IMR-90 (cell line): ENCODE measurements around the gene KAT2B. TPM values are rescaled to one million over a fixed set of nuclear protein-coding genes. Genes with fewer than 3 reads are reported as not detected.

Source experiments
- ATAC-seq: fragments of 200-7000 bp; cut with Tn5 transposase; 2 replicates; pipeline ENCODE4 v1.9.1; 2020; ENCODE audit warnings: low read depth, mild to moderate bottlenecking, moderate library complexity
- BruUV-seq: library from RNA; stranded (reverse); fragments of 400-500 nt; replicated peaks from 2 replicates; lab custom pipeline; 2021; lab: Mats Ljungman, UMichigan
- CTCF ChIA-PET: fragments of 300-600 bp; formaldehyde crosslinking; extraction: SDS; loops from one replicate; lab custom pipeline; 2021; ENCODE audit warnings: antibody characterized with exemption; lab: Yijun Ruan, JAX
- POLR2A ChIA-PET: fragments of 300-600 bp; sonication (Branson Sonifier 250); formaldehyde crosslinking; loops from one replicate; lab custom pipeline; 2022; ENCODE audit warnings: antibody characterized with exemption; ENCODE audit not compliant: unreplicated experiment; lab: Charles Lee
- DNase-seq: peaks from one replicate; pipeline ENCODE4 v3.0.0; 2013
- H2AFZ ChIP-seq: replicated peaks from 2 replicates; pipeline ENCODE3; 2013; ENCODE audit warnings: low read length, mild to moderate bottlenecking; ENCODE audit not compliant: poor library complexity
- H2AK5ac ChIP-seq: 2 replicates; pipeline ENCODE4 v1.6.1; 2013; ENCODE audit warnings: low read depth, low read length, inconsistent platforms
- H2AK9ac ChIP-seq: replicated peaks from 2 replicates; pipeline ENCODE3; 2013; ENCODE audit warnings: mild to moderate bottlenecking, low read depth, low read length, moderate library complexity; ENCODE audit not compliant: poor library complexity
- H2BK120ac ChIP-seq: 2 replicates; pipeline ENCODE4 v1.6.1; 2013; ENCODE audit warnings: low read depth, low read length, inconsistent platforms
- H2BK15ac ChIP-seq: 3 replicates; pipeline ENCODE4 v1.6.1; 2013; ENCODE audit warnings: low read depth, low read length, inconsistent platforms
- H2BK20ac ChIP-seq: 2 replicates; pipeline ENCODE4 v1.6.1; 2013; ENCODE audit warnings: low read depth, mild to moderate bottlenecking, inconsistent platforms, low read length, moderate library complexity
- H2BK5ac ChIP-seq: 2 replicates; pipeline ENCODE4 v1.6.1; 2013; ENCODE audit warnings: mild to moderate bottlenecking, low read depth, low read length, inconsistent platforms; ENCODE audit not compliant: poor library complexity, severe bottlenecking
- H3K14ac ChIP-seq: replicated peaks from 2 replicates; pipeline ENCODE4 v1.6.1; 2013; ENCODE audit warnings: low read depth, low read length, inconsistent platforms
- H3K18ac ChIP-seq: 2 replicates; pipeline ENCODE4 v1.6.1; 2013; ENCODE audit warnings: low read depth, low read length, control low read depth
- H3K23ac ChIP-seq: 2 replicates; pipeline ENCODE4 v1.6.1; 2013; ENCODE audit warnings: low read depth, low read length, inconsistent platforms
- H3K27ac ChIP-seq: 2 replicates; pipeline ENCODE4 v1.5.1; 2013; ENCODE audit warnings: mild to moderate bottlenecking, control low read depth, low read length; ENCODE audit not compliant: insufficient read depth
- H3K27me3 ChIP-seq: 2 replicates; pipeline ENCODE4 v1.6.1; 2013; ENCODE audit warnings: low read length; ENCODE audit not compliant: control insufficient read depth, insufficient read depth
- H3K36me3 ChIP-seq: 2 replicates; pipeline ENCODE4 v1.6.1; 2013; ENCODE audit warnings: low read length, mixed read lengths; ENCODE audit not compliant: control insufficient read depth, insufficient read depth
- H3K4ac ChIP-seq: 2 replicates; pipeline ENCODE4 v1.6.1; 2013; ENCODE audit warnings: low read depth, low read length, inconsistent platforms
- H3K4me1 ChIP-seq: 2 replicates; pipeline ENCODE4 v1.6.1; 2013; ENCODE audit warnings: low read length, mixed read lengths; ENCODE audit not compliant: control insufficient read depth, insufficient read depth
- H3K4me2 ChIP-seq: 2 replicates; pipeline ENCODE4 v1.6.1; 2013; ENCODE audit warnings: low read depth, mild to moderate bottlenecking, control low read depth, low read length, moderate library complexity
- H3K4me3 ChIP-seq: 2 replicates; pipeline ENCODE4 v1.5.1; 2013; ENCODE audit warnings: low read depth, mild to moderate bottlenecking, control low read depth, low read length, moderate library complexity; ENCODE audit not compliant: insufficient read depth
- H3K56ac ChIP-seq: 2 replicates; pipeline ENCODE4 v1.6.1; 2013; ENCODE audit warnings: low read length, inconsistent platforms; ENCODE audit not compliant: insufficient read depth; ENCODE audit errors: extremely low read depth
- H3K79me1 ChIP-seq, 2 experiments: 2 replicates each; pipeline ENCODE4 v1.6.1; 2013; ENCODE audit warnings: low read length in 2 of 2, inconsistent platforms in 1 of 2, low read depth in 1 of 2
- H3K9ac ChIP-seq: 2 replicates; pipeline ENCODE4 v1.6.1; 2013; ENCODE audit warnings: low read depth, low read length, control low read depth
- H3K9me1 ChIP-seq: 2 replicates; pipeline ENCODE4 v1.6.1; 2013; ENCODE audit warnings: low read length, inconsistent platforms; ENCODE audit not compliant: insufficient read depth
- H3K9me3 ChIP-seq: 2 replicates; pipeline ENCODE4 v1.6.1; 2013; ENCODE audit warnings: low read length; ENCODE audit not compliant: control insufficient read depth, insufficient read depth
- H4K20me1 ChIP-seq: 2 replicates; pipeline ENCODE4 v1.6.1; 2013; ENCODE audit warnings: low read length, inconsistent platforms; ENCODE audit not compliant: insufficient read depth
- H4K5ac ChIP-seq: 2 replicates; pipeline ENCODE4 v1.6.1; 2013; ENCODE audit warnings: mild to moderate bottlenecking, low read depth, low read length, control low read depth
- H4K8ac ChIP-seq, 2 experiments: 2 replicates each; pipeline ENCODE4 v1.6.1; 2013; ENCODE audit warnings: low read depth in 2 of 2, low read length in 2 of 2, control low read depth in 1 of 2, inconsistent platforms in 1 of 2
- H4K91ac ChIP-seq: 2 replicates; pipeline ENCODE4 v1.6.1; 2013; ENCODE audit warnings: low read depth, low read length, inconsistent platforms; ENCODE audit not compliant: insufficient read depth
- BHLHE40 ChIP-seq: fragments of 150-350 bp; IDR thresholded peaks from 2 replicates; pipeline ENCODE4 v1.6.1; 2016; ENCODE audit warnings: mild to moderate bottlenecking, low read depth, low read length
- RFX5 ChIP-seq: IDR thresholded peaks from 2 replicates; pipeline ENCODE4 v1.8.0; 2012; ENCODE audit warnings: low read depth, mild to moderate bottlenecking, low read length, moderate library complexity
- USF2 ChIP-seq: fragments of 150-350 bp; IDR thresholded peaks from 2 replicates; pipeline ENCODE4 v1.6.1; 2017; ENCODE audit warnings: mild to moderate bottlenecking, antibody characterized with exemption, low read length, low read depth
- WGBS, 2 experiments: methylation state at CpG; one replicate each; pipeline versions ENCODE4 v1.1.5 to v1.1.7; 2013; ENCODE audit warnings: missing lambda C conversion rate in 2 of 2; ENCODE audit not compliant: insufficient read length in 1 of 2; ENCODE audit errors: extremely low coverage in 2 of 2; 5-methylcytosine and 5-hydroxymethylcytosine counted together
- dilution Hi-C: fragments of 300-500 bp; cut with HindIII; formaldehyde crosslinking; loops from one replicate; pipeline ENCODE4 v1.14.3; 2018; ENCODE audit warnings: low sequenced_read_pairs; ENCODE audit not compliant: unreplicated experiment
- in situ Hi-C: fragments of 300-500 bp; cut with MboI; formaldehyde crosslinking; loops from 3 replicates; pipeline ENCODE4 v1.14.3; 2019; ENCODE audit warnings: low sequenced_read_pairs, inconsistent platforms, mixed read lengths
- intact Hi-C: fragments of 100-400 bp; cut with micrococcal nuclease; formaldehyde crosslinking; loops from 2 replicates; pipeline ENCODE4 v1.10.0; 2022
- polyA plus RNA-seq, 3 experiments: library from polyadenylated mRNA; depleted of rRNA; stranded (reverse); fragments of >200 nt; gene quantifications; 2 replicates each; pipeline ENCODE4 v1.2.3, GENCODE V29; 2012; ENCODE audit warnings: low replicate concordance in 1 of 3
- total RNA-seq: library from RNA; depleted of rRNA; stranded (reverse); fragments of >200 nt; gene quantifications from 2 replicates; pipeline ENCODE4 v1.2.3, GENCODE V29; 2012
- TF ChIP-seq, protein P1 (sequence below): fragments of 150-350 bp; IDR thresholded peaks from 2 replicates; pipeline ENCODE4 v1.6.1; 2016; ENCODE audit warnings: low read depth, mild to moderate bottlenecking, low read length, moderate library complexity, borderline replicate concordance

KAT2B gene
- total and polyA plus RNA-seq, 2 of the 4 experiments (the other 2 are of a cell fraction), result 2.0 to 2.2 TPM

DNA sequence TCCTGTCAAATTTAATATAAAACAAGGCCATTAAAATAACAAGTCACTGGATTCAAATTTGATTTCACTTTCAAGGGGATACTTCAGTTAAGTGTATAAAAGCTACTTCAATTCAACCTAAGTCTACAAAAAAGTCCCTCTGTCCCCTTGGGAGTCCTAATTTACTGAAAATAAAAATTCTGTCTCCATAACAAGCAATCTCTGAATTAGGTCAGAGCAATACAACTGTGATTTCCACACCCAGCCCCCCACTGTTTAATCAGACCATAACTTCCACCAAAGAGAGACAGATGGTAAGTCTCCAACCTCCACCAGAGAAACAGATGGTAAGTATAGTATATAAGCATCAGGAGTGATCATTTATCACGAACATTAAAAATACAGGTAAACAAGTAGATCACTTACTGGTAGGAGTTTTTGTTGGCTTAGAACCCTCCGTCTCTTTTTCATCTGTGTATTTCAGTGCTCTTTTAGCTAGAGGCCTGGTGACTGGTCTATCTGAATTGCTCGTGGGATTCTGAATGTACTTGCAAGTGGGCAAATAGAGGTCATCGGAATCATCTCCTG, 133.7 kb downstream of the KAT2B start:
- Histone ChIP-seq H3K4me3 (no peak overlapping the region), H4K91ac (no peak overlapping the region), H3K14ac (no peak overlapping the region), H4K8ac (no peak overlapping the region), H3K27ac (no peak overlapping the region), H3K4ac (no peak overlapping the region), H4K20me1 (no peaks in the 10 kb centered on the region), H3K9me3 (no peaks in the 10 kb centered on the region), H3K4me1 (no peaks in the 10 kb centered on the region), H2BK15ac (no peak overlapping the region), H2AK9ac (no peak overlapping the region), H3K36me3 (0 out of 2 replicates have a peak, but pooled peaks cover 1% of the 10 kb centered on the region), H3K27me3 (no peaks in the 10 kb centered on the region), H4K5ac (no peak overlapping the region), H3K9me1 (no peaks in the 10 kb centered on the region), H3K23ac (no peak overlapping the region), H3K79me1 (no peaks in the 10 kb centered on the region), H3K56ac (no peak overlapping the region), H2BK120ac (no peak overlapping the region), H2BK20ac (no peak overlapping the region), H3K18ac (no peak overlapping the region), H2BK5ac (no peak overlapping the region), H2AFZ (no peak overlapping the region), H2AK5ac (no peak overlapping the region), H3K4me2 (no peak overlapping the region), H3K9ac (no peak overlapping the region)
- in situ Hi-C loops (no loop called here), intact Hi-C loops (no loop called here), dilution Hi-C loops (no loop called here)
- ATAC-seq (no peak), DNase-seq (no peak)
- ChIA-PET POLR2A (no interaction called here), CTCF (interaction anchor here (0.7 kb wide), 1 partner anchor 10 kb away, joined by 3 read pairs; no protein-coding TSS in a partner anchor)
- whole genome bisulfite sequencing, 2 experiments, result no CpG with 5 or more reads among the region's 4 CpGs
- no TSS peak for BruUV-seq
- TF ChIP-seq, protein P1, sequence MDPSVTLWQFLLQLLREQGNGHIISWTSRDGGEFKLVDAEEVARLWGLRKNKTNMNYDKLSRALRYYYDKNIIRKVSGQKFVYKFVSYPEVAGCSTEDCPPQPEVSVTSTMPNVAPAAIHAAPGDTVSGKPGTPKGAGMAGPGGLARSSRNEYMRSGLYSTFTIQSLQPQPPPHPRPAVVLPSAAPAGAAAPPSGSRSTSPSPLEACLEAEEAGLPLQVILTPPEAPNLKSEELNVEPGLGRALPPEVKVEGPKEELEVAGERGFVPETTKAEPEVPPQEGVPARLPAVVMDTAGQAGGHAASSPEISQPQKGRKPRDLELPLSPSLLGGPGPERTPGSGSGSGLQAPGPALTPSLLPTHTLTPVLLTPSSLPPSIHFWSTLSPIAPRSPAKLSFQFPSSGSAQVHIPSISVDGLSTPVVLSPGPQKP, result no peak
- TF ChIP-seq RFX5, result no peak
- TF ChIP-seq BHLHE40, result no peak
- no peak for TF ChIP-seq USF2
